Renal cortical epithelial cell (primary cell): Measurements from ENCODE around the gene FASTKD3. TPM values are rescaled to one million over a fixed set of nuclear protein-coding genes. Genes with fewer than 3 reads are reported as not detected.
"Not testable (repeated sequence)": the region's sequence is repeated elsewhere in the genome, so short reads cannot be mapped to it uniquely, and the experiment has no call there.

ENCODE experiments used
- DNase-seq: peaks from one replicate; pipeline ENCODE4 v3.0.0-alpha.2; 2011; ENCODE audit warnings: low read depth
- total RNA-seq: library from RNA; depleted of rRNA; stranded (reverse); fragments of >200 nt; gene quantifications from 2 replicates; pipeline ENCODE4 v1.2.3, GENCODE V29; 2014

The FASTKD3 gene, protein sequence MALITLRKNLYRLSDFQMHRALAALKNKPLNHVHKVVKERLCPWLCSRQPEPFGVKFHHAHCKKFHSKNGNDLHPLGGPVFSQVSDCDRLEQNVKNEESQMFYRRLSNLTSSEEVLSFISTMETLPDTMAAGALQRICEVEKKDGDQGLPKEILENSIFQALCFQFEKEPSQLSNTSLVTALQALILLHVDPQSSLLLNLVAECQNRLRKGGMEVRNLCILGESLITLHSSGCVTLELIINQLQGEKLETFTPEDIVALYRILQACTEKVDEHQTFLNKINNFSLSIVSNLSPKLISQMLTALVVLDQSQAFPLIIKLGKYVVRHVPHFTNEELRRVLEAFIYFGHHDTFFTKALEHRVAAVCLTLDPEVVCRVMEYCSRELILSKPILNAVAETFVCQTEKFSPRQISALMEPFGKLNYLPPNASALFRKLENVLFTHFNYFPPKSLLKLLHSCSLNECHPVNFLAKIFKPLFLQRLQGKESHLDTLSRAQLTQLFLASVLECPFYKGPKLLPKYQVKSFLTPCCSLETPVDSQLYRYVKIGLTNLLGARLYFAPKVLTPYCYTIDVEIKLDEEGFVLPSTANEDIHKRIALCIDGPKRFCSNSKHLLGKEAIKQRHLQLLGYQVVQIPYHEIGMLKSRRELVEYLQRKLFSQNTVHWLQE
- 14.8 and 19.6 TPM in 2 replicates for total RNA-seq

DNA sequence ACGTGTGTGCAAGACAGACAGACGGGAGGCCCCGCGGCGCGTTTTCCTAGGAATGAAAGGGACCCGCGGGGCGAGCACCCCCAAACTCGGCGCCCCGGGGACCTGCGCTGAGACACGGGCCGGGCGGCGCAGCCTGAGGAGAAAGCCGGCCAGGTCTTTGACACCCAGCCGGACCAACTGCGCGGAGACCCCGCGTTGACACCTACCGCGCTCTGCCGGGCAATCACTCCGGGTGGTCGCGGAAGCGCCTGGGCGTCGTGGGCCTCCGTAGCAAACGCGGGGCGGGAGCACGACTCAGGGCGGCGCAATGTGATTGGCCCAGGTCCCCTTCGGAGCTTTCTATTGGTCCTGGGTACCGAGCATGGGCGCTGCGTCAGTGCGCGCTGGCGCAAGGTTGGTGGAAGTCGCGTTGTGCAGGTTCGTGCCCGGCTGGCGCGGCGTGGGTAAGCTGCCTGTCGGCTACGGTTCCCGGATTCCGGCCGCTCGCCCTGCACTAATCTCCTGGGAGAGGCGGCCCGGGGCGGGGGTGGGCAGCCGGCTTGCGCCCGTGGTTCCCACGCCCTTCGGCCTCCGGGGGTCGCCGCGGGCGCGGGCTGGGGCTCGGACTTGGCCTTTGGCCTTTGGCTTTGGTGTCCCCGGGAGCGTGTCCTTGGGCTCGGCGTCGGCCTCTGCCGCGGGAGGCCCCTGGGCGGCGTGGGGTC lies at the start of gene FASTKD3, which contains the start of gene MTRR:
FASTKD3 (minus strand) TSS at position 259 of the 701 bp plus-strand sequence. CDS start 948 bp downstream, outside the sequence.
MTRR (plus strand) TSS at position 376 of the 701 bp plus-strand sequence. CDS start 1,647 bp downstream, outside the sequence.
- peak; percentile 81 for DNase-seq

DNA sequence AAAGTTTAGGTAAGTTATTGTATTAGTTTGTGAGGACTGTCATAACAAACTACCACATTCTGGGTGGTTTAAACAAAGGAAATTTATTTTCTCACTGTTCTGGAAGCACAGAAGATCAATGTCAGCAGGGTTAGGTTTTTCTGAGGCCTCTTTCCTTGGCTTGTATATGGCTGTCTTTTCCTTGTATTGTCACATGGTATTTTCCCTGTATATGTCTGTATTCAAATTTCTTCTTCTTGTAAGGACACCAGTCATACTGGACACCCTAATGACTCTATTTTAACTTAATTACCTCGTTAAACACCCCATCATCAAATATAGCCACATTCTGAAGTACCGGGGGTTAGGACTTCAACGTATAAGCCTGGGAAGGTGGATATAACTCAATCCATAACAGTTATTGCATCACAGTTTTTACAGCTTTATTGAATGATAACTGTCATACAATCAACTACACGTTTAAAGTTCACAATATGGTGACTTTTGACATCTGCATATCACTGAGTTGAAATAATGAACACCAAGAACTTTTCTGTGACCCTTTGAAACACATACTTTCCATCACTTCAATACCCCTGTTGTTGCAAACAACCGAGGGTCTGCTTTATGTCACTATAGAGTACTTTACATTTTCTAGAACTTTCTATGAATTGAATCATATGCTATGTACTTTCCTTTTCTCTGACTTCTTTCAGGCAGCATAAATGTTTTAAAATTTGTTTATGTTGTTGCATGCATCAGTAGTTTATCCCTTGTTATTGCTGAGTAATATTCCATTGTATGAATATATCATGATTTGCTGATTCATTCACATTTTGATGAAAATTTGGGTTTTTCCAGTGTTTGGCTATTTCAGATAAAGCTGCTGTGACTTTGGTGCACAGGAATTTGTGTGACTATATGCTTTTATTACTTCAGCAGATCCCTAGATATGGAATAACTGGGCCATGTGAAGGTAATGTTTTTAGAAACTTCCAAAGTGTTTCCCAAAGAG lies 48.6 kb upstream of the FASTKD3 start:
- no peak for DNase-seq

DNA sequence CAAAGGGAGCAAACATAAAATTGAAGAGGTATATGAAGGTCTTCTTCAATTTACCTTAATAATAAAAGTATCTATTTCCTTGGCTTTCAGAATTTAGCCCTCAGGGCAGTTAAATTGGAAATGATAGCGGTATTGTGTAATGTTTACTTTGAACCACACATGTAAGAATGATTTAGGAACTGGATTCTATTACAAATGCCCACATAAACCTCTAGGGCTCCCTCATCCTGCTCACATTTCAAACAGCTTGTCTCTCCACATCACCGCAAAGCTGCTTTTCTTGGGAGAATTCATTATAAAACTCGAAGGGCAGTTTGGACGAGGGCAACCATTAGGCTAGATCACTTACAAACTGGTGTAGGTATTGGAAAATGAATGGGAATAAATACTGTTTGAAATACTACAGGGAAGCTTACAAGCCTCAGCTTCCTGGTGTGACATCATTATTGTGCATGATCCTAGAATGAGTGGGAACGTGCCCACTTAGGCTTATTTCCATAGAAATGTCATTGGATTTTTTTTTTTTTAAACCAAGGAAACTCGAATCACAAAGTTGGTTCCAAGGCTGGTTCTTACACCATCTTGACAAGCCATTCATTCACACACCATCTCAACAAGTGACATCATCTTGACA lies 47.5 kb upstream of the FASTKD3 start:
- DNase-seq: peak; percentile 49

DNA sequence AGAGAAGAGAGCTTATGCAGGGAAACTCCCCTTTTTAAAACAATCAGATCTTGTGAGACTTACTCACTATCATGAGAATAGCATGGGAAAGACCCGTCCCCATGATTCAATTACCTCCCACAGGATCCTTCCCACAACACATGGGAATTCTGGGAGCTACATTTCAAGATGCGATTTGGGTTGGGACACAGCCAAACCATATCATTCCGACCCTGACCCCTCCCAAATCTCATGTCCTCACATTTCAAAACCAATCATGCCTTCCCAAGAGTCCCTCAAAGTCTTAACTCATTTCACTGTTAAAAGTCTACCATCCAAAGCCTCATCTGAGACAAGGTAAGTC lies 42.6 kb upstream of the FASTKD3 start:
- DNase-seq: not testable (repeated sequence)

DNA sequence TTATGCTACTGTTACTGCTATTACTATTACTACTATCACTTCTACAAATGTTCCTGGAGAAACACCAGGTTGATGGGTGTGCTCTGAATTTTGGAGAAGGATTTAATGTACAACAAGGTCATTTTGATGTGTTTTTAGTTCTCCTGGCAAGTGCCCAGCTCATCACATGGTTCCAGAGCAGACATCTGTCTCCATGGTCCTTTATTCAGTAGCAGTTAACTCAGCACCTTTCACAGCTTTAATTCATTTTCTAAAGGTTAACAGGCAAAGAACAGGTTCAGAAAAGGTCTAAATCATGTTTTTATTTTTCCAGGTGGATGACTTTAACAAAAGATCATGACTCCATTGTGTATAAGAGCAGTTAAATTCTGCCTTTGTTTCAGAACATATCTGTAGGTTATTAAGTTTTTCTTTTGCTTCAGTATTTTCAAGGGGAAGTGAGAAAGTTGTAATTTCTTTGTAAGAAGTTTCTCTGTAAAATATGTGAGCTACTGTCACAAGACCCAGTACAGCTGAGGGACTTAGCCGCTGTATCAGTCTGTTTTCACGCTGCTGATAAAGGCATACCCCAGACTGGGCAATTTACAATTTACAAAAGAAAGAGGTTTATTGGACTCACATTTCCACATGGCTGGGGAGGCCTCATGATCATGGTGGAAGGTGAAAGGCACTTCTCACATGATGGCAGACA lies 42.1 kb upstream of the FASTKD3 start:
- no peak for DNase-seq

DNA sequence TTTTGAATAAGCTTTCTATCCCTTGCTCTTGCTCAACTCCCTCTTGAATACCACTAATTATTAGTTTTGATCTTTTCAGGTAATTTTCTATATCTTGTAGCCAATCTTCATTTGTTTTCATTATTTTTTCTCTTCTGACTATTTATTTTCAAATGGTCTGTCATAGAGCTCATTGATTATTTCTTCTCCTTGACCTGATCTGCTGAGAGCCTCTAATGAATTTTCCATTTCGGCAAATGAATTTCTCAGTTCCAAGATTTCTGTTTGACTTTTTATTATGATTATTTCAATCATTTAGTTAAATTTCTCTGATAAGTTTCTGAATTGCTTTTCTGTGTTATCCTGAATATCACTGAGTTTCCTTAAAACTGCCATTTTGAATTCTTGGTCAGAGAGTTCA lies 39.5 kb upstream of the FASTKD3 start:
- DNase-seq: no peak

DNA sequence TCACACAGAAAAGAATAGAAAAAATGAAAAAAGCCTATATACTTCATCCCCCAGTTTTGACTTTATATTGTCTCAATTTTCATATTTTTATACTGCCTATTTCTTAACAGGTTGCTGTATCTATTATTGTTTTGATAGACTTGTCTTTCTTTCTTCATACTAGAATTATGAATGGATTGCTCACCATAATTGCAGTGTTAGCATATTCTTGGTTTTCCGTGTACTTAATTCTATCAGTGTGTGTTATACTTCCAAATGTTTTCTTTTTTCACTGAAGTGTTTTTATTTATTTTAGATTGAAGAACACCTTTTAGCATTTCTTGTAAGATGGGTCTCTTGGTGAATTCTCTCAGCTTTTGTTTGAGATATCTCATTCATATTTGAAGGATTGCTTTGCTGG lies 38.8 kb upstream of the FASTKD3 start:
- no peak for DNase-seq

DNA sequence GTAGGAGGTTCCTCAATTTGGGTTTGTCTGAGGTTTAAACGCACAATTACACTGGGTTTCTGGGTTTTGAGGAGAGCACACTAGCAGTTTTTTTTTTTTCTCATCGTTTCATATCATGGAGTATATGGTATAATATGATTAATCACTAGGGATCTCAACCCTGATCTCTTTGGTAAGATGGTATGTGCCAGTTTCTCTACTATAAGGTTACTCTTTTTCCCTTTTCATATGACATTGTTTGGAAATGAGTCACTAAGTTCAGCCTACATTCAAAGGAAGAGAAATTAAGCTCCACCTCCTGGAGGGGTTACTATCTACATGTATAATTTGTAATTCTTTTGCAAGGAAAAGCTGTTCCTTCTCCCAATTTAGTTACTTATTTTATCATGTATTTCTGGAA lies 35.3 kb upstream of the FASTKD3 start:
- DNase-seq: peak; percentile 58

DNA sequence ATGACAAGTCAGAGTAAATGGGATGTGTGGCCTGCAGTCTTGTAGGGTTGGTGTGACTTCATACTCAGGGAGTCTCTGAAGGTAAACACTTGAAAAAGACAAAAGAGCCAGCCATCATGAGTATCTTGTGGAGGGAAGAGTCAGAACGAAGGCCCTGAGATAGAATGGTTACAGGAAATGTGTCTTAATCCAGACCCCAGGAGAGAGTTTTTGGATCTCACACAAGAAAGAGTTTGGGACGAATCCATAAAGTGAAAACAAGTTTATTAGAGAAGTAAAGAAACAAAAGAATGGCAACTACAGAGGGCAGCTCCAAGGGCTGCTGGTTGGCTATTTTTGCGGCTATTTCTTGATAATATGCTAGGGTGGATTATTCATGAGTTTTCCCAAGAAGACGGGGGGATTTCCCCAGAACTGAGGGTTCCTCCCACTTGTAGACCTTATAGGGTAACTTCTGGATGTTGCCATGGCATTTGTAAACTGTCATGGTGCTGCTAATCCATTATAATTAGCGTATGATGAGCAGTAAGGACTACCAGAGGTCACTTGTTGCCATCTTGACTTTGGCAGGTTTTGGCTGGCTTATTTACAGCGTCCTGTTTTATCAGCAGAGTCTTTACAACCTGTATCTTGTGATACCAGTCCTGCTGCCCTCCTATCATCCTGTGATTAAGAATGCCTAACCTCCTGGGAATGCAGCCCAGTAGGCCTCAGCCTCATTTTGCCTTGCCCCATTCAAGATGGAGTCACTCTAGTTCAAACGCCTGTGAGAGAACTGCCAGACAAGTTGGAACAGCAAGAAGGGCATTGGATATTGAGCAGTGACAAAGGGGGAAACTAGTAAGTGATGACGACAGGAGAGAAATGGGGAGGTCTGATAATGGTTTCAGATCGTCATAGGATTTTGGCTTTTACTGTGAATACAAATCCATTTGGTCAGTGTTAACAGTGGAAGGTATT lies 34.1 kb upstream of the FASTKD3 start:
- DNase-seq: no peak

DNA sequence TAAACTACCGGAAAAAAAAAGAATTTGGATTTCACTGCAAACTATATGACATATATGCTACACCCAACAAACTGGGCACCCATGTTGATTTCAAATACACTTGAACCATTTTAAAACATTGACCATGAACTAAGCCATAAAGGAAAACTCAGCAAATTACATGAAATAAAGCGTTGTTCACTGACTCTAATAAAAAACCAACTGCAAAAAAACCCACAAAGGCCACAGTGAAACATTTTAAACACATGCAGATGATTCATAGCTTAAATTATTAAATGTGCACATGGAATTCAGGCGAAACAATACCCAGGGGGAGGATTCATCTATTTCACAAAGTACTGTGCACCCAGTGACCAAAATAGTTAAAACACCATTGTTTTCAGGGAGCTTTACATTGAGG lies 33.4 kb upstream of the FASTKD3 start:
- DNase-seq: no peak

DNA sequence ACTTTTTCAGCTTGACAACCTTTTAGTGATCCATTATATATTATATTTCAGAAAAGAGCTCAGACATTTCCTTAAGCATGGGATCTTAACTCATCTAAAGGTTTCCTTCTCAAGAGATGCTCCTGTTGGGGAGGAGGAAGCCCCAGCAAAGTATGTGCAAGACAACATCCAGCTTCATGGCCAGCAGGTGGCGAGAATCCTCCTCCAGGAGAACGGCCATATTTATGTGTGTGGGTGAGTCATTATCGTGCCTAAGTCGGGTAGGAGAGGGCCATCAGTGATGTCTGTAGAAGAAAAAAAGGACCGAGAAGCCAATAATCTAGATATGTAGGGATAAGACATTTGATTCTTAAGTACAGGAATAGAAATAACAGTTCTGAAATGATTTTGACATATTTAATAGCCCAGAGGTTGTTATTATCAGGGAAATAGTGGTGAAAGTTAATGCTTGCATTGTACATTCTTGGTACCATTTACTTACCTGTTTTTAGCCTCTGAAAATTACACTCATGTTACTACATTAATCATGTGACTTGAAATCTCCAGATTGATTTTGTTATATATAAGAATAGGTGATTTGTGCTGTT lies 28.3 kb upstream of the FASTKD3 start:
- DNase-seq: peak; percentile 44

DNA sequence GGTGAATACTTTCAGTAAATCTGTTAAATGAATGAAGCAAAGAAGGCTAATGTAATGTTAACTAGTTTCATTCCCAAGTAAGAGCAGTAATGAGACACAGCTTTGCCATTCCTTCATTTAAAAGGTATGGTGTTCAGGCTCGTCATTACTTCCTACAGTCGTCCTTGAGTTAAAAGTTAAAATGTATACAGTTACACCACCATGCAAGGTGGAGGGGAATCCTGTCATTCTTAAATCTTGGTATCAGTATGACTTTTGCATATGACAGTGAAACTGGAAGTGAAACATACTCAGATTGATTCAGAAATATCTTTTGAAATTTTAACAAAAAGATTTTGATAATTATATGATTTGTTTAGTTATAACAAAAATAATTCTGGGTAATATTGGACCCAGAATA lies 26.0 kb upstream of the FASTKD3 start:
- DNase-seq: no peak

DNA sequence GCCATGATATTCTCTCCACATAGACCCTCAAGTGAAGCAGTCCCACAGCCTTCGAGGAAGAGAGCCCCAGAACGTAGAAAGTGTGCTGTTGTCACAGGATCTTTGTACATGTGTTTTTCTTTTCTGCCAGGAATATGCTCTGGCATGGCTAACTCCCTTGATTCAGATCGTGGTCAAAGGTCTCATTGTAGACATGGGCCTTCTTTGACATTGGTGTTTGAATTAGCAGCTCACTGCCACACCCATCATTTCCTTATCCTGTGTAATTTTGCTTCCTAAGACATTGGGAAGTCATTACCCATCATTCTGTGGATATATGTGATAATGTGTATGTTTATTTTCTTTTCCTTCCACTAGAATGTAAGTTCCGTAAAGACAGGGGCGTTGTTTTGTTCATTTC lies 25.6 kb upstream of the FASTKD3 start:
- no peak for DNase-seq

DNA sequence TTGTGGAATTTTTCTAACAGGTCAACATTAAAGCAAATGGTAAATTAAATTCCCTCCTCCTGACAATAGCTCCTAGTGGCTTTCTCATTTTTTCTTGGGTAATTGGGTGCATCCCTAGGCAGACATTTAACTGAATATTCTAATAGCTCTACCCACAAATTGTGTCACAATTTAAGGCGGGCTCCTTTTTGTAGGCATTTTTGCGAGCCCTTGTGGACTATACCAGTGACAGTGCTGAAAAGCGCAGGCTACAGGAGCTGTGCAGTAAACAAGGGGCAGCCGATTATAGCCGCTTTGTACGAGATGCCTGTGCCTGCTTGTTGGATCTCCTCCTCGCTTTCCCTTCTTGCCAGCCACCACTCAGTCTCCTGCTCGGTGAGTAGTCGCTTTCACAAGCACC lies 20.1 kb upstream of the FASTKD3 start:
- DNase-seq: no peak

DNA sequence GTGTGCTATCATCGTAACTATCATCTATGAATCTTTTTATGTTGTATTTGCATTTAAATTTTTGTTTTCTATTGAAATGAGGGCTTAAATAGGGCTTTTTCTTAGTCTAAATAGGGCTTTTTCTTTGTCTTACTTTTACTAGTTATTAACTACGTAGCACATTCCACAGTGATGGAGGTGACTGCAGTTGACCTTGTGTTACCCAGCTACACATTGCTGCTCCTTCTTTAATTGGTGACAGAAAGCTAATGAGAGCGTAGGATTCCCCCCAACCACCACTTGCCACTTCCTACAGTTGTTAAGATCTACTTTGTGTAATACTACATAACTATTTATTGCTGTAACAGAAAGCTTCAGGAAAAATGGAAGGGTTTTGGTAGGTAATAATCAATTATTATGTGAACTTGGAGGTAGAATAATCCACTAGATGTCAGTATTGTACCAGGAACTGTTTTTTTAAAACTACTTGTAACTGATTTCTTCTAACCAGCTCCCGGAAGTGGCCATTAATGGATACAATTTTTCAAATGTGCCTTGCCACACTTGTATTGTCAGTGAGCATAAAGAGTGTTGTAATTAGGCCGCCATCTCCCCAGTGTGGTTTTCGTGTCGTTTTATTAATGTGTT lies 18.1 kb upstream of the FASTKD3 start:
- DNase-seq: peak; percentile 77

DNA sequence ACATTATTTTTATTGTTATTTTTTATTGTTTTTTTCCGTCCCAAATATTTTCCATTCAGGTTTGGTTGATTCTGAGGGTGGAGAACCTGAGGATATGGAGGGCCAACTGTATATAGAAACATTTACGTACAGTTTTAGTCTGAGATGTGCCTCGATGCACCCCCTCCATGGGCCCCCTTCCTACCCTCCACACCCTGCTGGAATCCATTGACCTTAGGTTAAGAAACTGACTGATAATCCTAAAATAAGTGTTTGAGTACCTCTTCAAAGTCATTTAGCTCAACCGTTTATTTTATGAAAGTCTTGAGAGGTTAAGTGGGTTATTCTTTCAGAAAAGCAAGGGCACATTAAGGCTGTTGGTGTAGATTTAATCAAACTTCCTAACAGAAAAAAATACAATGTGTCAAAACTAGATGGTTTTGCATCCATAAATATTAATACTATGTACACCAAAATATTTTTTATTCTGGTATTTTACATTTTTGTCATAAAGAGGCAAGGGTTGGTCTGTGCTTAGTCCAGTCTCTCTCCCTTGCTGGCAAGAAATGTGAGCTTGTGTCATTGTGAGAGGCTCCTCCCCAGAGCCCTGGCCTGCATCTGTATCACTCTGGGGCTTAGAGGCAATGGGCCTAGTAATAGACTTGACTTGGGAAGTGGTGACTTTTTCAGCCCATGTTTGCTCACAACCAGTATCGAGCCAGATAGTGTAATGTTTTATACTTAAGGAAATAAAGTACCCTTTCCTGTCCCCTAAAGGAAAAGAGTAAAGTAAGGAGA lies 15.8 kb upstream of the FASTKD3 start:
- DNase-seq: no peak

DNA sequence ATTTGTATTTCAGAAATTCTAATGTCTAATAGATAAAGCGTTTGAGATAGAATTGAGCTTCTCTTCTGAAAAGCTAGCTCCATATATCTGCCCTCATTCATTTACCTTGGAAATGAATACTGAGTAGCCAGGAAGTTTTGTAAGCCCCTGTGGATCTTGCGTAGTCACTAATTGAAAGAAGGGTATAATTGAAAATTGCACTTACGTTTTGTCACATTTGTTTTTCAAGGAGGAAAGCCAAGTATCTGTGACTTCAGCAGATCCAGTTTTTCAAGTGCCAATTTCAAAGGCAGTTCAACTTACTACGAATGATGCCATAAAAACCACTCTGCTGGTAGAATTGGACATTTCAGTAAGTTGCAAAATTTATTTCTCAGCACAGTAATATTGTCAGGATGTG lies 14.1 kb upstream of the FASTKD3 start:
- no peak for DNase-seq
